Uterus (tissue), 2 donors: ENCODE measurements around the gene MTCL3.

ENCODE experiments used
- POLR2A ChIP-seq, 2 donors: fragments of 450-650 bp; IDR thresholded peaks; one replicate each; pipeline ENCODE4 v1.6.1; 2016; ENCODE audit warnings: antibody characterized with exemption in 2 of 2, mild to moderate bottlenecking in 1 of 2, moderate library complexity in 1 of 2
- TF ChIP-seq, protein P1 (sequence below), 4 experiments: fragments of 200-600 bp in 2 of 4; fragments of 450-650 bp in 2 of 4; sonication (generic) in 2 of 4; IDR thresholded peaks; one replicate each; pipeline ENCODE4 v1.5.1; 2016 to 2019; ENCODE audit warnings: antibody characterized with exemption in 4 of 4, mild to moderate bottlenecking in 2 of 4, moderate library complexity in 1 of 4

GRCh38 chr6:127567476-127567875 lies 48.3 kb upstream of the MTCL3 start:
- TF ChIP-seq, protein P1, sequence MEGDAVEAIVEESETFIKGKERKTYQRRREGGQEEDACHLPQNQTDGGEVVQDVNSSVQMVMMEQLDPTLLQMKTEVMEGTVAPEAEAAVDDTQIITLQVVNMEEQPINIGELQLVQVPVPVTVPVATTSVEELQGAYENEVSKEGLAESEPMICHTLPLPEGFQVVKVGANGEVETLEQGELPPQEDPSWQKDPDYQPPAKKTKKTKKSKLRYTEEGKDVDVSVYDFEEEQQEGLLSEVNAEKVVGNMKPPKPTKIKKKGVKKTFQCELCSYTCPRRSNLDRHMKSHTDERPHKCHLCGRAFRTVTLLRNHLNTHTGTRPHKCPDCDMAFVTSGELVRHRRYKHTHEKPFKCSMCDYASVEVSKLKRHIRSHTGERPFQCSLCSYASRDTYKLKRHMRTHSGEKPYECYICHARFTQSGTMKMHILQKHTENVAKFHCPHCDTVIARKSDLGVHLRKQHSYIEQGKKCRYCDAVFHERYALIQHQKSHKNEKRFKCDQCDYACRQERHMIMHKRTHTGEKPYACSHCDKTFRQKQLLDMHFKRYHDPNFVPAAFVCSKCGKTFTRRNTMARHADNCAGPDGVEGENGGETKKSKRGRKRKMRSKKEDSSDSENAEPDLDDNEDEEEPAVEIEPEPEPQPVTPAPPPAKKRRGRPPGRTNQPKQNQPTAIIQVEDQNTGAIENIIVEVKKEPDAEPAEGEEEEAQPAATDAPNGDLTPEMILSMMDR (IDR thresholded peaks at IDR 0.05), result no peak
- TF ChIP-seq POLR2A (IDR thresholded peaks at IDR 0.05), result no peak
